Measurements from ENCODE around the gene C1orf216. TPM values are rescaled to one million over a fixed set of nuclear protein-coding genes. Genes with fewer than 3 reads are reported as not detected.
A peak's percentile ranks its signal among the peaks of the same experiment; 100 is the strongest.

C1orf216 gene, protein sequence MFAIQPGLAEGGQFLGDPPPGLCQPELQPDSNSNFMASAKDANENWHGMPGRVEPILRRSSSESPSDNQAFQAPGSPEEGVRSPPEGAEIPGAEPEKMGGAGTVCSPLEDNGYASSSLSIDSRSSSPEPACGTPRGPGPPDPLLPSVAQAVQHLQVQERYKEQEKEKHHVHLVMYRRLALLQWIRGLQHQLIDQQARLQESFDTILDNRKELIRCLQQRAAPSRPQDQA
- 10 to 100 TPM; 15.1 to 19.6 (median 16.3) TPM for total RNA-seq
- polyA plus RNA-seq: 9.3 TPM
- long read RNA-seq, donor 1, transcript C1orf216-201 (2 exons, 3,218 nt): major isoform, 55 of 77 reads
- long read RNA-seq, donor 1, partial matches to known transcripts: 0 of 77 reads
- long read RNA-seq, donor 1, other reads (novel, unspliced or antisense): 22 of 77 reads
- long read RNA-seq, donor 2, transcript C1orf216-201 (2 exons, 3,218 nt): major isoform, 42 of 49 reads
- long read RNA-seq, donor 2, partial matches to known transcripts: 0 of 49 reads
- long read RNA-seq, donor 2, other reads (novel, unspliced or antisense): 7 of 49 reads
- long read RNA-seq, donor 3, transcript C1orf216-201 (2 exons, 3,218 nt): major isoform, 132 of 161 reads
- long read RNA-seq, donor 3, partial matches to known transcripts: 0 of 161 reads
- long read RNA-seq, donor 3, other reads (novel, unspliced or antisense): 27 of 161 reads
- long read RNA-seq, donor 4, transcript C1orf216-201 (2 exons, 3,218 nt): major isoform, 30 of 39 reads
- long read RNA-seq, donor 4, partial matches to known transcripts: 9 of 39 reads
- long read RNA-seq, donor 4, other reads (novel, unspliced or antisense): 0 of 39 reads

- H3K9me3 ChIP-seq (ENCODE audit: control insufficient read depth, low read length): no peaks in the 10 kb centered on the region
- intact Hi-C loops (cut with DNase I): loop anchor here in 1 of 4 donors (10.0 kb wide), 1 partner anchor 74 kb away; the partner anchor contains the start of gene PSMB2
- WGBS: under 1% methylated on average over 76 of the region's 76 CpGs
Measured at GRCh38 chr1:35718492-35719336, at the start of gene C1orf216. TSS of gene C1orf216 (minus strand) at chr1:35718884. CDS start at chr1:35716321, 2,563 bp downstream.

GRCh38 chr1:35764283-35764682, 45.6 kb upstream of the C1orf216 start:
- H3K4me1 ChIP-seq (ENCODE audit: control insufficient read depth, insufficient read depth, low read length): no peaks in the 10 kb centered on the region
- H3K27ac ChIP-seq (ENCODE audit: low read length): no peak overlapping the region
- ATAC-seq (no peak), DNase-seq (no peak)
- 90% methylated on average over 3 of the region's 3 CpGs for WGBS
- intact Hi-C loops (cut with DNase I): no loop called here
- H3K9me3 ChIP-seq (ENCODE audit: control insufficient read depth, low read length): no peaks in the 10 kb centered on the region
- no peak overlapping the region for H3K4me3 ChIP-seq (ENCODE audit: low read length)
- H3K27me3 ChIP-seq (ENCODE audit: control insufficient read depth, insufficient read depth): no peaks in the 10 kb centered on the region

More at GRCh38 chr1:35718492-35719336, at the start of gene C1orf216:
- Histone ChIP-seq H3K27me3 (ENCODE audit: control insufficient read depth, insufficient read depth) (no peaks in the 10 kb centered on the region), H3K4me1 (ENCODE audit: control insufficient read depth, insufficient read depth, low read length) (peaks cover 2% of the 10 kb centered on the region), H3K4me3 (ENCODE audit: low read length) (peak within 1 kb of the TSS; percentile 82), H3K27ac (ENCODE audit: low read length) (peak within 1 kb of the TSS; percentile 70)
- ATAC-seq (peak; percentile 94 to 95), DNase-seq (peak; percentile 77 to 90 (median 89))

GRCh38 chr1:35763201-35763600, 44.5 kb upstream of the C1orf216 start:
- H3K9me3 ChIP-seq (ENCODE audit: control insufficient read depth, low read length): no peaks in the 10 kb centered on the region
- no peak overlapping the region for H3K4me3 ChIP-seq (ENCODE audit: low read length)
- intact Hi-C loops (cut with DNase I): no loop called here
- no peaks in the 10 kb centered on the region for H3K27me3 ChIP-seq (ENCODE audit: control insufficient read depth, insufficient read depth)
- H3K4me1 ChIP-seq (ENCODE audit: control insufficient read depth, insufficient read depth, low read length): no peaks in the 10 kb centered on the region
- DNase-seq (no peak), ATAC-seq (no peak)
- no peak overlapping the region for H3K27ac ChIP-seq (ENCODE audit: low read length)

GRCh38 chr1:35762141-35762540, 43.5 kb upstream of the C1orf216 start:
- WGBS: 56% methylated on average over 2 of the region's 2 CpGs
- Histone ChIP-seq H3K4me1 (ENCODE audit: control insufficient read depth, insufficient read depth, low read length) (no peaks in the 10 kb centered on the region), H3K9me3 (ENCODE audit: control insufficient read depth, low read length) (no peaks in the 10 kb centered on the region), H3K27me3 (ENCODE audit: control insufficient read depth, insufficient read depth) (no peaks in the 10 kb centered on the region), H3K27ac (ENCODE audit: low read length) (no peak overlapping the region), H3K4me3 (ENCODE audit: low read length) (no peak overlapping the region)
- intact Hi-C loops (cut with DNase I): no loop called here
- no peak for ATAC-seq
- DNase-seq: no peak

DNA sequence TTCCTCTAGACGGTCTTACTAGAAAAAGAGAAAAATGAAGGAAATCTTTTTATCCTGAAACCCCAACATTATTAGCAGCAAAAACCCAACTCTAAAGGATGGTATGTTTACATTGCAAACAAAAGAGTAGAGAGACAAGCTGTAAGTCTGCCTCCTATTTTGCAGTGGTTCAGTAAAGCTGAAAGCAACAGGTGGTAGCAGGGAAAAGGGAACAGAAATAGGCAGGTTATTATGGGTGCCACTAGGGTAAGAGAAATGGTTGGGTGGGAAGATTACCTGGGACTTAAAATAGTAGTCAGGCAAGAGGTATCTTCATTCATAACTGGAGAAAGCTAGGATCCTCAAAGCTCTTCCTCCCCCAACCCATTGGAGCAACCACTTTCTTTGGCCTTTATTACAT, 37.4 kb upstream of the C1orf216 start:
- Histone ChIP-seq H3K9me3 (ENCODE audit: control insufficient read depth, low read length) (no peaks in the 10 kb centered on the region), H3K27me3 (ENCODE audit: control insufficient read depth, insufficient read depth) (no peaks in the 10 kb centered on the region), H3K4me3 (ENCODE audit: low read length) (no peak overlapping the region), H3K27ac (ENCODE audit: low read length) (no peak overlapping the region), H3K4me1 (ENCODE audit: control insufficient read depth, insufficient read depth, low read length) (no peaks in the 10 kb centered on the region)
- 98% methylated on average over 1 of the region's 1 CpG for WGBS
- ATAC-seq (no peak), DNase-seq (no peak)
- intact Hi-C loops (cut with DNase I): no loop called here

- DNase-seq (no peak), ATAC-seq (no peak)
- intact Hi-C loops (cut with DNase I): no loop called here
- H3K4me1 ChIP-seq (ENCODE audit: control insufficient read depth, insufficient read depth, low read length): no peaks in the 10 kb centered on the region
- no peaks in the 10 kb centered on the region for H3K9me3 ChIP-seq (ENCODE audit: control insufficient read depth, low read length)
- H3K4me3 ChIP-seq (ENCODE audit: low read length): no peak overlapping the region
- H3K27ac ChIP-seq (ENCODE audit: low read length): no peak overlapping the region
- 88% methylated on average over 4 of the region's 4 CpGs for WGBS
- H3K27me3 ChIP-seq (ENCODE audit: control insufficient read depth, insufficient read depth): no peaks in the 10 kb centered on the region
Measured at GRCh38 chr1:35753626-35754260, 35.1 kb upstream of the C1orf216 start.

GRCh38 chr1:35748326-35748725, 29.6 kb upstream of the C1orf216 start:
- intact Hi-C loops (cut with DNase I): no loop called here
- H3K4me3 ChIP-seq (ENCODE audit: low read length): no peak overlapping the region
- H3K27ac ChIP-seq (ENCODE audit: low read length): no peak overlapping the region
- 78% methylated on average over 3 of the region's 3 CpGs for WGBS
- no peaks in the 10 kb centered on the region for H3K9me3 ChIP-seq (ENCODE audit: control insufficient read depth, low read length)
- no peak for ATAC-seq
- H3K27me3 ChIP-seq (ENCODE audit: control insufficient read depth, insufficient read depth): no peaks in the 10 kb centered on the region
- no peak for DNase-seq
- H3K4me1 ChIP-seq (ENCODE audit: control insufficient read depth, insufficient read depth, low read length): no peaks in the 10 kb centered on the region

GRCh38 chr1:35745124-35745730, 26.5 kb upstream of the C1orf216 start:
- Histone ChIP-seq H3K27me3 (ENCODE audit: control insufficient read depth, insufficient read depth) (no peaks in the 10 kb centered on the region), H3K4me1 (ENCODE audit: control insufficient read depth, insufficient read depth, low read length) (no peaks in the 10 kb centered on the region), H3K4me3 (ENCODE audit: low read length) (no peak overlapping the region), H3K9me3 (ENCODE audit: control insufficient read depth, low read length) (no peaks in the 10 kb centered on the region), H3K27ac (ENCODE audit: low read length) (no peak overlapping the region)
- ATAC-seq: no peak
- WGBS: 94% methylated on average over 1 of the region's 1 CpG
- no peak for DNase-seq
- intact Hi-C loops (cut with DNase I): no loop called here

GRCh38 chr1:35737120-35737519, 18.4 kb upstream of the C1orf216 start:
- no peak overlapping the region for H3K27ac ChIP-seq (ENCODE audit: low read length)
- no peak for DNase-seq
- H3K9me3 ChIP-seq (ENCODE audit: control insufficient read depth, low read length): no peaks in the 10 kb centered on the region
- WGBS: 96% methylated on average over 1 of the region's 1 CpG
- H3K4me1 ChIP-seq (ENCODE audit: control insufficient read depth, insufficient read depth, low read length): no peaks in the 10 kb centered on the region
- ATAC-seq: no peak
- intact Hi-C loops (cut with DNase I): no loop called here
- no peaks in the 10 kb centered on the region for H3K27me3 ChIP-seq (ENCODE audit: control insufficient read depth, insufficient read depth)
- H3K4me3 ChIP-seq (ENCODE audit: low read length): no peak overlapping the region

GRCh38 chr1:35727434-35728040, 8.9 kb upstream of the C1orf216 start:
- no peak for ATAC-seq

More at GRCh38 chr1:35727434-35728040, 8.9 kb upstream of the C1orf216 start:
- Histone ChIP-seq H3K4me3 (ENCODE audit: low read length) (no peak overlapping the region), H3K27me3 (ENCODE audit: control insufficient read depth, insufficient read depth) (no peaks in the 10 kb centered on the region), H3K9me3 (ENCODE audit: control insufficient read depth, low read length) (no peaks in the 10 kb centered on the region), H3K27ac (ENCODE audit: low read length) (no peak overlapping the region), H3K4me1 (ENCODE audit: control insufficient read depth, insufficient read depth, low read length) (no peaks in the 10 kb centered on the region)
- intact Hi-C loops (cut with DNase I): loop anchor here in 3 of 4 donors (2.0 to 10.0 kb wide), 5 partner anchors 155 to 275 kb away; partner anchors contain the start of gene TFAP2E (in 1 of the 3)
- DNase-seq: no peak
- WGBS: 84% methylated on average over 4 of the region's 4 CpGs

Measured in right cardiac atrium (tissue), 5 donors.